GM20431 (cell line): ENCODE measurements around the gene ADCY9.
"Not testable (repeated sequence)": the region's sequence is repeated elsewhere in the genome, so short reads cannot be mapped to it uniquely, and the experiment has no call there.

Source experiments
- in situ Hi-C: fragments of 300-500 bp; cut with MseI, MboI; formaldehyde crosslinking; loops from one replicate; pipeline ENCODE4 v1.15.0; 2020; ENCODE audit warnings: low sequenced_read_pairs; ENCODE audit not compliant: unreplicated experiment

ADCY9 gene

DNA sequence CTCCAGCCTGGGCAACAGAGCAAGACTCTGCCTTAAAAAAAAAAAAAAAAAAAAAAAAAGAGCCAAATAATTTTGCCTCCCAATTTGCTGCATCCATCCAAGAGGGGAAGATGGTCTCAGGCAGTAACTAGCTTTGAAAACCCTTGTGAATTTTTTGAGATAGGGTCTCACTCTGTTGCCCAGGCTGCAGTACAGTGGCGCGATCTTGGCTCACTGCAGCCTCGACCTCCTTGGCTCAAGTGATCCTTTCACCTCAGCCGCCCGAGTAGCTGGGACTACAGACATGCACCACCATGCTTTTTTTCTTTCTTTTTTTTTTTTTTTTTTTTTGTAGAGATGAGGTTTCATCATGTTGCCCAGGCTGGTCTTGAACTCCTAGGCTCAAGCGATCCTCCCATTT lies 70.7 kb downstream of the ADCY9 start:
- in situ Hi-C loops = not testable (repeated sequence)

DNA sequence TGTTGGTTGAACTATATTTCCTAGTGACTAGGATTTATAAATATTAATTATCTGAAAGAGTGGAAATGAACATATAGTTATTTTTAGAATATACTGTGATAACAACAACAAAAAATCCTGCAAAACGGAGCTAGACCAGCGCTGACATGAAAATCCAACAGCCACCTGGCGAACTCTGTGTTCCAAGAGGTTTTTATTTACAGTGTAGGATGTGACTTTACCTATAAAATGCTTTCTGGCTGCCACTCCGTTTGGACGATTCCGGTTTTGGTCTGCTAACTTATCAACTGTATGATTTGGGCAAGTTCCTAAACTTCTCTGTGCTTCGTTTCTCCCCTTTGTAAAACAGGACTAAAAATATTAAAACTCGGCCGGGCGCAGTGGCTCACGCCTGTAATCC lies 73.7 kb downstream of the ADCY9 start:
- in situ Hi-C loops = no loop called here

DNA sequence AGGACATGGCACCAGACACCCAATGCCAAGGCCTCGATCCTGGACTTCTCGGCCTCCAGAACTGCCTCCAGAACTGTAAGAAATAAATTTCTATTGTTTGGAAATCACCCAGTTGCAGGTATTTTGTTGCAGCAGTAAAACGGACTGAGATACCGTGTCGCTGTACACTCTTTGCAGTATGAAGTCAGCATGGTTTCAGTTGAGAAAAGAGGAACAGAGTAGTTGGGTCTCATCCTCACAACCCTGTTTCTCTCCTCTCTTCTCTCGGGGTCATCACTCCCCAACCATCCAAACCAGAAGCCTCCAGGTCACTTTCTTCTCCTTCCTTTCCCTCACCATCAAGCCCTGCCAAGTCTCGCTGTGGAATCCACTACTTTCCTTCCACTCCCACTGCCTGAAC lies 77.8 kb downstream of the ADCY9 start:
- in situ Hi-C loops = no loop called here

GRCh38 chr16:4036952-4037351 lies 79.3 kb downstream of the ADCY9 start:
- in situ Hi-C loops = not testable (repeated sequence)

DNA sequence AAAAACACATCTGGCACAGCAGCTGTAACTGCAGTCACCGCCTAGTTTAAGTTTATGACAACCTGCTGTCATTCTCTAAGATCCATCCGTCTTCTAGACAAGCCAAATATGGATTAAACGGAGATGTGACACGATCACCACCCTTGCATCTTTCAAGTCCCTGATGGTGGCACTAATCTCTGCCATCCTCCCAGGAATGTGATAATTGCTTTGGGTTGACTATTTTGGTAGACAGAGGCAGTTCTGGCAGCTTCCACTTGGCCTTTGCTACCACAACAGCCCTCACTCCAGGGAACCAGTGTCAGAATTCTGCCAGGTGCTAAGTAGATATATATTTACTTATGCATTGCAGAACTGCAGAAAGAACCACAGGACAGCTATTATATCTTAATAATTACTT lies 81.3 kb downstream of the ADCY9 start:
- in situ Hi-C loops = no loop called here

DNA sequence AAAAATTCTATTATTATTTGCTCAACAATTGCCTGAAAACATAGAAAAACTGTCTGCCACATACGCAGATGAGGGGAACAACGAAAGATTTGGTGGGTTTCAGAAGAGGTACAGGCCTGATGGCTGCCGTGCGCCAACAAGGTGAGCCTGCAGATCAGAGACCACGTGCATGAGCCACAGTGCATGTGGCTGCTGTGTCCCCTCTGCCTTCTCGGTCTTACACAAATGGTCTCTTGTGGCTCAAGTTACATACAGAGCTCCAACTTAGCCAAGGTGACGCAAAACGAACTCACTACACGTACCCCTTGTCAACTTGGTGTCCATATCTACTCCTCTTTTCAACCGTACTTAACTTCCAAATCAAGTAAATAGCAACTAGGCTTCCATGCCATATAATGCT lies 82.3 kb downstream of the ADCY9 start:
- in situ Hi-C loops = no loop called here

- in situ Hi-C loops = no loop called here
Observed at GRCh38 chr16:4032768-4033167, 83.5 kb downstream of the ADCY9 start.

DNA sequence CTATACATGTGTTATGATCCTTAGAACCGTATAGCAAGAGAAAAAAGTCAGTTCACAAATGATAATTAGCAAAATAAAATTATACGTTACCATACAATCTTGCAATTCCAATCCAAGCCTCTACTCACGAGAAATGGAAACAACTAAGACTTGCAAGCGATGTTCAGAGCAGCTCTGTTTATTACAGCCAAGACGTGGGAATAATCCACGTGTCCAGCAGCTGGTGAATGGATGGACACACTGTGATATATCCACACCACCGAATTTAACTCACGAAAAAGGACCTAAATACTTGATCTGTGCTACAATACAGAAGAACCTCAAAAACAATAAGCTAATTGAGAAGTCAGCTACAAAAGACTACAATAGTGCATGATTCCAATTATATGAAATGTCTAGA lies 88.1 kb downstream of the ADCY9 start:
- in situ Hi-C loops = no loop called here

GRCh38 chr16:4026854-4027253 lies 89.4 kb downstream of the ADCY9 start:
- in situ Hi-C loops = no loop called here

GRCh38 chr16:4025428-4025827 lies 90.8 kb downstream of the ADCY9 start:
- in situ Hi-C loops = no loop called here

- in situ Hi-C loops = no loop called here
Observed at GRCh38 chr16:4021916-4022315, 94.3 kb downstream of the ADCY9 start.

DNA sequence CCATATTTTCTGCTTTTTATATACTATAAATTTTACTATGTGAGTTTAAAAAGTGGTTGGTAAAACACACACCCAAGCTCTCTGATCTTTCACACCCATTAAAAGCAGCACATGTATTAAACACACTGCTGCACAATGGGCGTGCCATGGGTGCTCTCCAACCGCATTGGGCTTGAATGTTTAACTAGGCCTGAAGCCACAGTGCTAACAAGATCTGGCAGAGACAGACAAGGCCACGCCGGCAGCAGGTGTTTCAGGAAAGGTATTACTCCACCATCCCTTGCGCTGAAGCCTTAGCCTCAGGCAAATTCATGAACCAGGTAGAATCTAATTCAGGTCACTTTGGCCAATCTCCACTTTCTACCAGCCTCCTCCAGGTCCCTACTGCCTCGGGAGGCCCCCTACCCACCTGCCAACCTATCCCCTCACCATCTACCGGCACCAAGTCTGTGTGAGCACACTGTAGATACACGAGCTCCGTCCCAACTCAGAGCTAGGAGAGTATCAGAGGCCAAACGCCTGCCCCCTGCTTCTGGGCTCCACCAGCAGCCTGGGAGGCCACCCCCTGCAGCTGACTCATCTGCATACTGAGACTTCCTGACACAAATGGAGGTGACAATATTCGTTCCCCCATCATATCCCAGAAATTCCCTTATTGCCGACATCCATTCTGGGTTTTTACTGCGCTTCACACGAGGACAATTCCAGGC lies 95.0 kb downstream of the ADCY9 start:
- in situ Hi-C loops = no loop called here

DNA sequence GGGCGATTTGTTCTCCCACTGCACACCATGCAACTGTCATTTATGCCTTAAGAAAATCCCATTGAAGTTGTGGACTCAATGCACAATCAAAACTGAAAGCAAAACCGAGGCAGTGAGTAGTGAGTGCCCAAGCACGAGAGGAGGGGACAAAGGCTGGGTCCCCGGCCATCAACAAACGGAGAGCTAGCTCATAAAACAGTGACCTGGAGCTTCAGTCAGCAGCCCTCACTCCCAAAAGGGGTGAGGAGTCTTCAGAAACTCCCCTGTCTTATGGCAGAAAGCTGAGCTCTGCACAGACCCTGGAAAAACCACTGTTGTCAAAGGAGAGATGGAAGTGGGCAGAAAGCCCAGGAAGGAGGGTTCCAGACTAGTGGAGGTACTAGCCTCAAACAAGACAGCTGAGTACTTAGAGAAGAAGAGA lies 96.9 kb downstream of the ADCY9 start:
- in situ Hi-C loops = no loop called here

DNA sequence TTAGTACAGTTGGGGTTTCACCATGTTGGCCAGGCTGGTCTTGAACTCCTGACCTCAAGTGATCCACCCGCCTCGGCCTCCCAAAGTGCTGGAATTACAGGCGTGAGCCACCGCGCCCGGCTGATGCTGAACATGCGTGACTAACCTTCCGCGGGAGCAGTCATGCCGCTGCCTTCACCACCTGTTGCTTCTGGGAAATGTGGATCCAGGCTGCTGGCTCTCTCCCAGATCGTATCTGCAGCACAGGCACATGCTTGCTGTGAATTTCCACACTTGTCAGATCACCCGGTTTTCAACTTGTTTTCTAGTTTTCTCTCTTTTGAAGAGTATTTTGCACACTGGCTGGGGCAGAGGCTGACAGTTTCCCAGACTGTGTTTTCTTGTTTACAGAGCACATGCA lies 97.9 kb downstream of the ADCY9 start:
- in situ Hi-C loops = no loop called here

- in situ Hi-C loops = no loop called here
Observed at GRCh38 chr16:4017807-4018206, 98.4 kb downstream of the ADCY9 start.

DNA sequence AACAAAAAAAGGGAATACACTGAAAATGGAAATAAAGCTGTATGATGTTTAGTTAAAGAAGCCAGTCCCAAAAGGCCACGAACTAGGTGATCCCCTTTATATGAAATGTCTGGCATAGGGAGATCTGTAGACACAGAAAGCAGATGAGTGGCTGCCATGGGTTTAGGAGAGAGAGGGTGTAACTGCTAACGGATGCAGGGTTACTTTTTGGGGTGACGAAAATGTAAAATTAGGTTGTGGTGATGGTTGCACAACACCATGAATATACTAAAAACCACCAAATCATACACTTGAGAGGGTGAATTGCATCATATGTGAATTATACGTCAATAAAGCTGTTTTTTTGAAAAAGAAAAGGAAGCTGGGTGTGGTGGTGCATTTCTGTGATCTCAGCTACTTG lies 99.6 kb downstream of the ADCY9 start:
- in situ Hi-C loops = no loop called here

- in situ Hi-C loops = no loop called here
Observed at GRCh38 chr16:4016005-4016352, 100.3 kb downstream of the ADCY9 start.

DNA sequence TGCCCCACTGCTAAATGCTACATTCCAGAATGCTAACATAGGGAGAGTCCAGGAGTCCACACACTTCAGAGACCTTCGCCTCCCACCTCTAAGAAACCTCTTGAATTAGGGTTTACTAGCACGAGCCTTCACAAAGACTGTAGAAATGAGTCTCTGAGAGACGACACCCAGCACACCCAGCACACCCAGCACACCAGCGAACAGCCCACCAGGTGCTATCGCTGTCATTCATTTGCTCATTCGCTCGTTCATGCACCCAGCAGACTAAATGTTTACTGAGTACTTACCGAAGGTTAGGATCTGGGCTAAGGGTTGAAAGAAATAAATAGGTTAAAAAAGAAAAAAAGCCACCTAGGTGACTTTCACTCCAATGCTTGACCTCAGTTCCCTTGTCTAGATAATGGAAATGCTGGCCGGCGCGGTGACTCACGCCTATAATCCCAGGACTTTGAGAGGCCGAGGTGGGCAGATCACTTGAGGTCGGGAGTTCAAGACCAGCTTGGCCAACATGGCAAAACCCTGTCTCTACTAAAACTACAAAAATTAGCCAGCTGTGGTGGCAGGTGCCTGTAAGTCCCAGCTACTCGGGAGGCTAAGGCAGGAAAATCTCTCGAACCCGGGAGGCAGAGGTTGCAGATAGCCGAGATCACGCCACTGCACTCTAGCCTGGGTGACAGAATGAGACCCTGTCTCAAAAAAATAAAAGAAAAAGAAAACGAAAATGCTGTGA lies 100.8 kb downstream of the ADCY9 start:
- in situ Hi-C loops = no loop called here

DNA sequence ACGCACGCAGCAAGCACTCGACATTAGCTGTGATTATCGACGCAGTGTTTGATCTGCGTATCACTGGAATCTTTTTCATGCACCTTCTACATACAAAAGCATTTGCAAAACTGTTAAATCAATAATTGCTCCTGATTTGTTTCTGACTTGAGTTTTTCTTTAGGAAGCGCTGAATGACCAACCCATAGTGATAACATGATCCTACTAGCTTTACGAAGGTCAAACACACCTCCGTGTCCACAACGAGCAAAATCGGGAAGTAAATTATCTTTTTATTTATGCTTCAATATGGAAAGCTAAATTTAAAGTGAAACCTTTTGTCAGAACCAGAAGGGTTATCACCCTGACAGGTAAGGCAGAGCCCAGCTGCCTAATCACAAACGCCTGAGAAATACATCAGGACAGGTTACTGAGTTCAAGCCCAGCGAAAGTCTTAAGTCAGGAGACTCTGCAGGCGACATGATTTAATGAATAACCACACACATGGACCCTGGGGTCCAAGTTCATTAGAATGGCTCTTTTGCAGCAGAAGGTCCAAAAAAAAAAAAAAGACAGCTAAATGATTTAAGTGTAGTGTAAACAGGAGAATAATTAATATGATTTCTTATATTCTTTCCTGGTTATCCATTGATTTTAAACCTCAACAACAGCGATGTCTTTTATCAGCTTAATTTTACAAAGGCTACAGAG lies 104.2 kb downstream of the ADCY9 start:
- in situ Hi-C loops = no loop called here

DNA sequence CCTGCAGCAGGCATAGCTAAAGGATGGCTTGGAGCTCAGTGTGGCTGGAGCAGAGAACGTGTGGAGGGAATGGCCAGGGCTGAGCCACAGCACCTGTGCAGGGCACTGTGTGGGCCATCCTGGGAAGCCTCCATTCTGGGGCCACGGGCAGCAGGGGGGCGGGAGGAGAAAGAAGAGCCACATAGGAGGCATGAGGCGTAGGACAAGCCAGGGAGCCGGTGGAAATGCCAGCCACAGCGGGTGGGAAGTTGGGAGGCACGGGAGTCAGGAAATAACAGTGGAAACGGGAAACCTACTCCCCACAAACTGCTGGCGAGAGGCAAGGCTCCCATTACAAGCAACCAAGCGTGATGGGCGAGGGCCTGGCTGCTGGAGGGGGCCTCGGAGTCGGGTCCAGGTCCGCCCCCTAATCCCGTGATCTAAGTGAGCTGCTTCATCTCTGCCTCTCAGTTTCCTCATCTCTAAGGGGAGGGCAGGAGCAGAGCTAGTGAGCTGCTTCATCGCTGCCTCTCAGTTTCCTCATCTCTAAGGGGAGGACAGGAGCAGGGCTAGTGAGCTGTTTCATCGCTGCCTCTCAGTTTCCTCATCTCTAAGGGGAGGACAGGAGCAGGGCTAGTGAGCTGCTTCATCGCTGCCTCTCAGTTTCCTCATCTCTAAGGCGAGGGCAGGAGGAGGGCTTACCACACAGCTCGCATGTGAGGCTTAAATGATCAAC lies 104.9 kb downstream of the ADCY9 start:
- in situ Hi-C loops = no loop called here
